HepG2 (cell line): ENCODE measurements around the gene MLX. TPM values are rescaled to one million over a fixed set of nuclear protein-coding genes. Genes with fewer than 3 reads are reported as not detected.

ENCODE experiments used
- BCL6 ChIP-seq: IDR thresholded peaks from 2 replicates; pipeline ENCODE4 v1.6.1; 2016; ENCODE audit warnings: missing genetic modification reagents, missing compliant biosample characterization
- DNMT1 ChIP-seq: sonication (generic); formaldehyde crosslinking; IDR thresholded peaks from 2 replicates; pipeline ENCODE4 v1.5.1; 2020; ENCODE audit warnings: mild to moderate bottlenecking, missing genetic modification reagents
- KDM2A ChIP-seq: sonication (generic); formaldehyde crosslinking; IDR thresholded peaks from 2 replicates; pipeline ENCODE4 v1.4.0; 2020; ENCODE audit warnings: low read depth, missing genetic modification reagents, borderline replicate concordance
- LCORL ChIP-seq, 2 experiments: fragments of 450-650 bp in 1 of 2; sonication (generic) in 1 of 2; formaldehyde crosslinking in 1 of 2; IDR thresholded peaks; 2 replicates each; pipeline versions ENCODE4 v1.5.0 to v1.6.1; 2017 to 2020; ENCODE audit warnings: antibody characterized with exemption in 1 of 2, missing genetic modification reagents in 1 of 2
- NPAS2 ChIP-seq: sonication (generic); formaldehyde crosslinking; IDR thresholded peaks from 2 replicates; pipeline ENCODE4 v1.8.0; 2022; ENCODE audit warnings: mild to moderate bottlenecking, missing genetic modification reagents, borderline replicate concordance
- PCBP1 ChIP-seq: fragments of 200-400 bp; formaldehyde crosslinking; IDR thresholded peaks from 2 replicates; pipeline ENCODE4 v1.6.1; 2017; ENCODE audit warnings: mild to moderate bottlenecking, low read depth, low read length, borderline replicate concordance
- POLR2G ChIP-seq: fragments of 200-400 bp; formaldehyde crosslinking; IDR thresholded peaks from 2 replicates; pipeline ENCODE4 v1.6.1; 2018; ENCODE audit warnings: mild to moderate bottlenecking, low read depth, low read length, moderate library complexity
- SATB2 ChIP-seq: sonication (generic); formaldehyde crosslinking; IDR thresholded peaks from 2 replicates; pipeline ENCODE4 v1.5.0; 2020; ENCODE audit warnings: missing genetic modification reagents
- SIN3A ChIP-seq: IDR thresholded peaks from 2 replicates; pipeline ENCODE4 v1.6.1; 2011; ENCODE audit warnings: low read depth, mild to moderate bottlenecking, control low read depth, low read length, borderline replicate concordance
- TBL1XR1 ChIP-seq: fragments of 150-350 bp; IDR thresholded peaks from 2 replicates; pipeline ENCODE4 v1.6.1; 2014; ENCODE audit warnings: borderline replicate concordance, low read length; ENCODE audit not compliant: partially characterized antibody
- ZC3H13 ChIP-seq: sonication (generic); formaldehyde crosslinking; IDR thresholded peaks from 2 replicates; pipeline ENCODE4 v1.8.1; 2023; ENCODE audit warnings: mild to moderate bottlenecking, missing genetic modification reagents, moderate library complexity
- ZFAT ChIP-seq: sonication (generic); formaldehyde crosslinking; conservative IDR thresholded peaks from 2 replicates; pipeline ENCODE4 v1.8.1; 2023; ENCODE audit warnings: missing genetic modification reagents, inconsistent platforms
- ZFP1 ChIP-seq: IDR thresholded peaks from 2 replicates; pipeline ENCODE4 v1.6.1; 2016
- ZHX1 ChIP-seq: sonication (generic); formaldehyde crosslinking; IDR thresholded peaks from 2 replicates; pipeline ENCODE4 v1.8.1; 2022; ENCODE audit warnings: low read depth, mild to moderate bottlenecking, missing genetic modification reagents
- ZMYM3 ChIP-seq: sonication (generic); formaldehyde crosslinking; IDR thresholded peaks from 2 replicates; pipeline ENCODE4 v1.5.1; 2020; ENCODE audit warnings: mild to moderate bottlenecking, missing genetic modification reagents
- ZNF230 ChIP-seq: sonication (generic); formaldehyde crosslinking; IDR thresholded peaks from 2 replicates; pipeline ENCODE4 v1.4.0; 2020; ENCODE audit warnings: mild to moderate bottlenecking, missing genetic modification reagents
- ZNF296 ChIP-seq: sonication (generic); formaldehyde crosslinking; conservative IDR thresholded peaks from 2 replicates; pipeline ENCODE4 v1.5.0; 2020; ENCODE audit warnings: mild to moderate bottlenecking, missing genetic modification reagents
- ZNF430 ChIP-seq: sonication (generic); formaldehyde crosslinking; IDR thresholded peaks from 2 replicates; pipeline ENCODE4 v1.9.0; 2021; ENCODE audit warnings: mild to moderate bottlenecking, missing genetic modification reagents
- ZNF563 ChIP-seq: sonication (generic); formaldehyde crosslinking; IDR thresholded peaks from 2 replicates; pipeline ENCODE4 v1.8.0; 2022; ENCODE audit warnings: mild to moderate bottlenecking, moderate library complexity, missing genetic modification reagents
- ZNF569 ChIP-seq: sonication (generic); formaldehyde crosslinking; IDR thresholded peaks from 2 replicates; pipeline ENCODE4 v1.5.0; 2020; ENCODE audit warnings: mild to moderate bottlenecking, missing genetic modification reagents, moderate library complexity, borderline replicate concordance
- ZNF614 ChIP-seq: IDR thresholded peaks from 2 replicates; pipeline ENCODE4 v1.6.1; 2018; ENCODE audit warnings: missing biosample characterization, missing genetic modification reagents, inconsistent platforms, borderline replicate concordance
- ZNF629 ChIP-seq: sonication (generic); formaldehyde crosslinking; conservative IDR thresholded peaks from 2 replicates; pipeline ENCODE4 v1.5.0; 2020; ENCODE audit warnings: missing genetic modification reagents
- ZNF883 ChIP-seq: sonication (generic); formaldehyde crosslinking; IDR thresholded peaks from 2 replicates; pipeline ENCODE4 v1.5.1; 2020; ENCODE audit warnings: mild to moderate bottlenecking, missing genetic modification reagents; ENCODE audit errors: not compliant biosample characterization
- polyA plus RNA-seq, 8 experiments: library from polyadenylated mRNA; depleted of rRNA in 3 of 8; stranded (reverse) in 7 of 8; unstranded in 1 of 8; fragments of >200 nt; fragmentation: Illumina TruSeq in 4 of 8; extraction: Trizol in 4 of 8; gene quantifications; 2 replicates each; pipeline versions ENCODE4 v1.2.1 to v1.2.3, GENCODE V29; 2011 to 2016; ENCODE audit warnings: low read depth in 4 of 8, missing spikeins in 1 of 8, mixed read lengths in 1 of 8; ENCODE audit not compliant: insufficient read depth in 1 of 8
- total RNA-seq, 5 experiments: library from RNA; depleted of rRNA; stranded (reverse); fragments of >200 nt; fragmentation: Illumina TruSeq; extraction: Trizol; gene quantifications; 2 replicates each; pipeline ENCODE4 v1.2.3, GENCODE V29; 2016; ENCODE audit warnings: low read depth in 1 of 5

The MLX gene
- total and polyA plus RNA-seq, 2 of the 13 experiments (the other 11 are each of a cell fraction or from before 2014, with no cell fraction given) = 38.9 to 74.4 TPM

DNA sequence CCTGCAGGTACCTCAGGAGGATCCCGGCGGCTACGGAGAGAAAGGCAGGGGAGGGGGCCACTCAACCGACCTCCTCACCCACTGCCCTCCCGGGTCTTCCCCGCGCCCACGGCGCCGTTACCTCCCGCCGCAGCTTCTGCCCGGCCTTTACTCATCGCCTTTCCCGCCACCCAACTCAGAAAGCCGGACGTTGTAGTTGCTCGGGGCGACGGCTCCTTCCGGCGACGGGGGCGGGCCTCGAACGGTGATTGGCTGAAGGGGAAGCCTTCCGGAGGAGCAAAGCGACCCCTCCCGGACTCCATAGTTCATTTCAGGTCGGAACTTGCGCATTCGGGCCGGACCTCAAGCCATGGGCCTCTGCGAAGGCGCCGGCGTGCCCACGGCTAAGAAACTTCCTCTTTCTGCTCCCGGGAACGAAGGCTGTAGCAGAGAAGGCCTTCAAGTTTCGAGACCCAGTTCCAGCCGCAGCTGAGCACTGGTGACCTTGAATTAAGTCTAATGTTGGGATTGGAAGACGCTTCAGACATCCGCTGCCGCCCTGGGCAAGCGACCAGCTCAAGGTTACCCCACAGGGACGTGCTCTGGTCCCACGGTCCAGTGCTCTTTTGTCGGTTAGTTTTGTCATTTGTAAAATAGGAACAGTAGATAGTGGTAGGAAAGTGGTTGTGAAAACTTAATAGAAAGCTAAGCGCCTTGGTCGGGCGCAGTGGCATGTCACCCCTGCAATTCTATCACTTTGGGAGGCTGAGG lies 10.8 kb downstream of the MLX start, which contains the start of gene PSMC3IP (continued):
- TF ChIP-seq ZNF230 (peak; percentile 68; the same call in 1 of the 2 replicates), PCBP1 (no peak), ZMYM3 (CRISPR knock-in tag) (no peak), ZNF614 (CRISPR knock-in tag) (peak; percentile 93; the same call in 1 of the 2 replicates), KDM2A (CRISPR knock-in tag) (peak; percentile 99), ZNF563 (CRISPR knock-in tag) (peak; percentile 75), SIN3A (peak; percentile 98), ZNF296 (CRISPR knock-in tag) (0 out of 2 replicates have a peak, but pooled peaks have one; percentile 7), TBL1XR1 (peak; percentile 37), DNMT1 (CRISPR knock-in tag) (peak; percentile 30; the same call in 1 of the 2 replicates), SATB2 (CRISPR knock-in tag) (peak; percentile 63), ZFP1 (peak; percentile 40; the same call in 1 of the 2 replicates), ZNF430 (CRISPR knock-in tag) (peak; percentile 77; the same call in 1 of the 2 replicates), NPAS2 (CRISPR knock-in tag) (no peak), ZNF883 (peak; percentile 61), ZC3H13 (CRISPR knock-in tag) (peak; percentile 96), ZNF569 (no peak), ZNF629 (CRISPR knock-in tag) (peak; percentile 36), ZHX1 (CRISPR knock-in tag) (no peak; the same call in 1 of the 2 replicates), LCORL (IDR thresholded peaks at IDR 0.05) (no peak), LCORL (CRISPR knock-in tag; IDR thresholded peaks at IDR 0.05) (peak; percentile 30), BCL6 (0 out of 2 replicates have a peak, but pooled peaks have one; percentile 36), ZFAT (CRISPR knock-in tag) (no peak), POLR2G (peak; percentile 97)
